HCT116 (cell line): ENCODE results near the gene AATF. TPM values are rescaled to one million over a fixed set of nuclear protein-coding genes. Genes with fewer than 3 reads are reported as not detected.

Source experiments
- ATAC-seq: fragments of 200-7000 bp; cut with Tn5 transposase; 2 replicates; pipeline ENCODE4 v1.9.1; 2020; ENCODE audit warnings: mild to moderate bottlenecking, moderate library complexity
- BruUV-seq: library from RNA; stranded (reverse); fragments of 400-500 nt; replicated peaks from 2 replicates; lab custom pipeline; 2021; lab: Mats Ljungman, UMichigan
- CTCF ChIA-PET: fragments of 300-600 bp; sonication (Branson Sonifier 250); formaldehyde crosslinking; loops from one replicate; lab custom pipeline; 2021; ENCODE audit warnings: antibody characterized with exemption; lab: Charles Lee
- POLR2A ChIA-PET: fragments of 300-600, 350-600 bp; sonication (Branson Sonifier 250); formaldehyde crosslinking; loops from one replicate; lab custom pipeline; 2021; ENCODE audit warnings: antibody characterized with exemption; lab: Charles Lee
- RAD21 ChIA-PET, 2 experiments: fragments of 300-600 bp; sonication (Branson Sonifier 250); formaldehyde crosslinking; loops; one replicate each; lab custom pipeline; 2023; ENCODE audit warnings: low total read pairs in 2 of 2; ENCODE audit not compliant: uncharacterized antibody in 2 of 2, unreplicated experiment in 2 of 2, low non-redundant PET in 1 of 2; lab: Charles Lee
- DNase-seq: peaks from one replicate; pipeline ENCODE4 v3.0.0-alpha.2; 2010; ENCODE audit warnings: low read depth, low spot score
- H2AFZ ChIP-seq: fragments of 200-600 bp; shearing (Covaris generic), sonication (generic); 2 replicates; pipeline ENCODE4 v1.6.1; 2017; ENCODE audit warnings: low read depth, mixed run types, mixed read lengths, antibody characterized with exemption, low read length; ENCODE audit not compliant: poor library complexity, severe bottlenecking
- H3K27ac ChIP-seq: 2 replicates; pipeline ENCODE4 v1.5.1; 2012; ENCODE audit warnings: low read depth, low read length
- H3K27me3 ChIP-seq: fragments of 200-600 bp; sonication (generic); 2 replicates; pipeline ENCODE4 v1.6.1; 2016; ENCODE audit warnings: mixed run types, low read length, mixed read lengths; ENCODE audit not compliant: insufficient read depth
- H3K36me3 ChIP-seq, 2 experiments: fragments of 200-500 bp in 1 of 2; fragments of 200-600 bp in 1 of 2; sonication (Bioruptor generic) in 1 of 2; sonication (generic) in 1 of 2; 2 replicates each; pipeline versions ENCODE4 v1.5.1 to v1.6.1; 2014 to 2016; ENCODE audit warnings: low read length in 2 of 2, inconsistent platforms in 1 of 2, mixed read lengths in 1 of 2, mixed run types in 1 of 2; ENCODE audit not compliant: insufficient read depth in 2 of 2, control insufficient read depth in 1 of 2
- H3K4me1 ChIP-seq, 2 experiments: fragments of 200-600 bp in 1 of 2; sonication (generic) in 1 of 2; 2 replicates each; pipeline versions ENCODE4 v1.5.1 to v1.6.1; 2012 to 2017; ENCODE audit warnings: low read length in 2 of 2, inconsistent platforms in 1 of 2, mild to moderate bottlenecking in 1 of 2, mixed read lengths in 1 of 2, mixed run types in 1 of 2, moderate library complexity in 1 of 2; ENCODE audit not compliant: insufficient read depth in 2 of 2, control insufficient read depth in 1 of 2
- H3K4me2 ChIP-seq: fragments of 200-600 bp; sonication (generic); 2 replicates; pipeline ENCODE4 v1.6.1; 2017; ENCODE audit warnings: mixed run types, low read length, mixed read lengths
- H3K4me3 ChIP-seq, 2 experiments: fragments of 200-600 bp in 1 of 2; sonication (generic) in 1 of 2; replicated peaks in 1 of 2; 2 replicates each; pipeline ENCODE4 v1.5.1; 2011 to 2016; ENCODE audit warnings: low read length in 2 of 2, control low read depth in 1 of 2, low read depth in 1 of 2, mild to moderate bottlenecking in 1 of 2, mixed read lengths in 1 of 2, mixed run types in 1 of 2
- H3K79me2 ChIP-seq: fragments of 200-600 bp; sonication (generic); 2 replicates; pipeline ENCODE4 v1.6.1; 2017; ENCODE audit warnings: mild to moderate bottlenecking, mixed run types, low read length, moderate library complexity, mixed read lengths; ENCODE audit not compliant: insufficient read depth
- H3K9ac ChIP-seq: fragments of 200-600 bp; sonication (generic); 2 replicates; pipeline ENCODE4 v1.6.1; 2016; ENCODE audit warnings: low read length, mixed read lengths
- H3K9me2 ChIP-seq: fragments of 200-600 bp; sonication (generic), shearing (Covaris generic); 2 replicates; pipeline ENCODE4 v1.6.1; 2017; ENCODE audit warnings: mixed run types, mild to moderate bottlenecking, moderate library complexity; ENCODE audit not compliant: insufficient read depth
- H3K9me3 ChIP-seq, 2 experiments: fragments of 200-500 bp in 1 of 2; fragments of 200-600 bp in 1 of 2; sonication (Bioruptor generic) in 1 of 2; sonication (generic) in 1 of 2; 2 replicates each; pipeline ENCODE4 v1.6.1; 2014 to 2017; ENCODE audit warnings: low read length in 2 of 2, mixed read lengths in 2 of 2, inconsistent platforms in 1 of 2, low read depth in 1 of 2, mild to moderate bottlenecking in 1 of 2, mixed run types in 1 of 2, moderate library complexity in 1 of 2; ENCODE audit not compliant: control insufficient read depth in 1 of 2, insufficient read depth in 1 of 2
- H4K20me1 ChIP-seq: fragments of 200-600 bp; sonication (generic), shearing (Covaris generic); 2 replicates; pipeline ENCODE4 v1.6.1; 2017; ENCODE audit warnings: mixed run types, mild to moderate bottlenecking, moderate library complexity; ENCODE audit not compliant: insufficient read depth
- EGR1 ChIP-seq: IDR thresholded peaks from 2 replicates; pipeline ENCODE4 v1.6.1; 2012; ENCODE audit warnings: low read depth
- ELF1 ChIP-seq: IDR thresholded peaks from 2 replicates; pipeline ENCODE4 v1.6.1; 2012; ENCODE audit warnings: low read depth, borderline replicate concordance
- EZH2 ChIP-seq: fragments of 200-600 bp; sonication (generic); IDR thresholded peaks from 2 replicates; pipeline ENCODE4 v1.6.1; 2017; ENCODE audit warnings: antibody characterized with exemption, mixed run types
- EZH2phosphoT487 ChIP-seq: fragments of 200-600 bp; IDR thresholded peaks from 2 replicates; pipeline ENCODE4 v1.6.1; 2018; ENCODE audit warnings: antibody characterized with exemption, borderline replicate concordance
- JUND ChIP-seq: IDR thresholded peaks from 2 replicates; pipeline ENCODE4 v1.6.1; 2012
- MAX ChIP-seq: IDR thresholded peaks from 2 replicates; pipeline ENCODE4 v1.6.1; 2012
- POLR2A ChIP-seq: IDR thresholded peaks from 2 replicates; pipeline ENCODE4 v1.7.0; 2011; ENCODE audit warnings: borderline replicate concordance; ENCODE audit not compliant: insufficient read depth, insufficient read length; ENCODE audit errors: extremely low read depth
- REST ChIP-seq: IDR thresholded peaks from 2 replicates; pipeline ENCODE4 v1.6.1; 2012; ENCODE audit warnings: low read depth
- ZNF274 ChIP-seq: fragments of 200-500 bp; sonication (Bioruptor generic); IDR thresholded peaks from 2 replicates; pipeline ENCODE4 v1.6.1; 2014; ENCODE audit warnings: mild to moderate bottlenecking, low read depth, low read length, inconsistent platforms
- intact Hi-C: fragments of 100-400 bp; cut with micrococcal nuclease; formaldehyde crosslinking; loops from 2 replicates; pipeline ENCODE4 v1.10.0; 2022
- total RNA-seq: library from RNA; stranded (reverse); gene quantifications from one replicate; pipeline ENCODE4 v1.2.1, GENCODE V29; 2021; ENCODE audit not compliant: unreplicated experiment

Gene AATF
- total RNA-seq, 1 experiment from 2014 or later: 105 TPM

- RAD21 ChIA-PET: no interaction called here
- no peaks in the 10 kb centered on the region for H3K9me2 ChIP-seq
- BruUV-seq: no TSS peak
Observed at GRCh38 chr17:37024181-37024637, 75.5 kb downstream of the AATF start.

More at GRCh38 chr17:37024181-37024637, 75.5 kb downstream of the AATF start:
- intact Hi-C loops: no loop called here
- H4K20me1 ChIP-seq: 0 out of 2 replicates have a peak, but pooled peaks cover 3% of the 10 kb centered on the region
- H3K79me2 ChIP-seq: peaks cover 1% of the 10 kb centered on the region; the same call in 1 of the 2 replicates
- H3K4me1 ChIP-seq: no peaks in the 10 kb centered on the region
- H3K9ac ChIP-seq: no peak overlapping the region
- H3K27ac ChIP-seq: no peak overlapping the region
- H2AFZ ChIP-seq: no peak overlapping the region
- DNase-seq (no peak), ATAC-seq (no peak)
- ChIA-PET CTCF (no interaction called here), POLR2A (no interaction called here)
- no peak overlapping the region for H3K4me3 ChIP-seq
- H3K9me3 ChIP-seq: no peaks in the 10 kb centered on the region
- H3K27me3 ChIP-seq: no peaks in the 10 kb centered on the region
- peaks cover 11 to 21% of the 10 kb centered on the region in 2 experiments; a peak in 3 of 4 replicates for H3K36me3 ChIP-seq
- TF ChIP-seq EZH2phosphoT487 (no peak), POLR2A (no peak), ELF1 (no peak), EZH2 (no peak), ZNF274 (no peak), EGR1 (no peak), REST (no peak), MAX (no peak), JUND (no peak)
- no peak overlapping the region for H3K4me2 ChIP-seq
